ENCODE measurements around the gene MAP1B.

The MAP1B gene

GRCh38 chr5:72093824-72094223 lies 13.5 kb upstream of the MAP1B start:
- no peak for DNase-seq (ENCODE audit: low read depth in 2 of 3, low spot score in 2 of 3)

- no peak for DNase-seq (ENCODE audit: low read depth in 2 of 3, low spot score in 2 of 3)
These were observed 10.6 kb upstream of the MAP1B start for GRCh38 chr5:72096602-72097188.

- DNase-seq (ENCODE audit: low read depth in 2 of 3, low spot score in 2 of 3): no peak
These were observed 5.4 kb upstream of the MAP1B start for GRCh38 chr5:72101828-72102227.

- no peak for DNase-seq (ENCODE audit: low read depth in 2 of 3, low spot score in 2 of 3)
These were observed 501 bp upstream of the MAP1B start for GRCh38 chr5:72106817-72107130.

GRCh38 chr5:72107901-72108201 lies 576 bp downstream of the MAP1B start:
- no peak for DNase-seq (ENCODE audit: low read depth in 2 of 3, low spot score in 2 of 3)

- DNase-seq (ENCODE audit: low read depth in 2 of 3, low spot score in 2 of 3): no peak
These were observed 1.2 kb downstream of the MAP1B start for GRCh38 chr5:72108202-72109061.

- no peak for DNase-seq (ENCODE audit: low read depth in 2 of 3, low spot score in 2 of 3)
These were observed 1.8 kb downstream of the MAP1B start for GRCh38 chr5:72109062-72109411.

- DNase-seq (ENCODE audit: low read depth in 2 of 3, low spot score in 2 of 3): no peak
These were observed 2.4 kb downstream of the MAP1B start for GRCh38 chr5:72109625-72110024.

- DNase-seq (ENCODE audit: low read depth in 2 of 3, low spot score in 2 of 3): no peak
These were observed 3.2 kb downstream of the MAP1B start for GRCh38 chr5:72110394-72111013.

GRCh38 chr5:72112389-72112788 lies 5.1 kb downstream of the MAP1B start:
- DNase-seq (ENCODE audit: low read depth in 2 of 3, low spot score in 2 of 3): no peak

- DNase-seq (ENCODE audit: low read depth in 2 of 3, low spot score in 2 of 3): no peak
These were observed 7.4 kb downstream of the MAP1B start for GRCh38 chr5:72114629-72115028.

GRCh38 chr5:72115296-72115695 lies 8.0 kb downstream of the MAP1B start:
- DNase-seq (ENCODE audit: low read depth in 2 of 3, low spot score in 2 of 3): no peak

GRCh38 chr5:72117307-72117706 lies 10.0 kb downstream of the MAP1B start:
- no peak for DNase-seq (ENCODE audit: low read depth in 2 of 3, low spot score in 2 of 3)

GRCh38 chr5:72121052-72121779 lies 13.9 kb downstream of the MAP1B start:
- no peak for DNase-seq (ENCODE audit: low read depth in 2 of 3, low spot score in 2 of 3)

GRCh38 chr5:72121780-72122445 lies 14.6 kb downstream of the MAP1B start:
- no peak for DNase-seq (ENCODE audit: low read depth in 2 of 3, low spot score in 2 of 3)

- DNase-seq (ENCODE audit: low read depth in 2 of 3, low spot score in 2 of 3): no peak
These were observed 15.3 kb downstream of the MAP1B start for GRCh38 chr5:72122602-72123001.

GRCh38 chr5:72123764-72124376 lies 16.6 kb downstream of the MAP1B start:
- DNase-seq (ENCODE audit: low read depth in 2 of 3, low spot score in 2 of 3): no peak

- no peak for DNase-seq (ENCODE audit: low read depth in 2 of 3, low spot score in 2 of 3)
These were observed 18.1 kb downstream of the MAP1B start for GRCh38 chr5:72125271-72125940.

- DNase-seq (ENCODE audit: low read depth in 2 of 3, low spot score in 2 of 3): no peak
These were observed 18.8 kb downstream of the MAP1B start for GRCh38 chr5:72125941-72126620.

GRCh38 chr5:72126796-72127195 lies 19.5 kb downstream of the MAP1B start:
- no peak for DNase-seq (ENCODE audit: low read depth in 2 of 3, low spot score in 2 of 3)

Measured in activated CD8-positive, alpha-beta memory T cell treated with anti-CD3 and anti-CD28 coated beads for 48 hours (primary cell).